HG03565 (cell line): ENCODE measurements around the gene FLOT1.
A peak's percentile ranks its signal among the peaks of the same experiment; 100 is the strongest.

Experiments used
- ATAC-seq: cut with Tn5 transposase; IDR thresholded peaks from one replicate; pipeline ENCODE4 v1.9.1; 2021; ENCODE audit warnings: mild to moderate bottlenecking, moderate library complexity; ENCODE audit not compliant: unreplicated experiment

FLOT1 gene, protein sequence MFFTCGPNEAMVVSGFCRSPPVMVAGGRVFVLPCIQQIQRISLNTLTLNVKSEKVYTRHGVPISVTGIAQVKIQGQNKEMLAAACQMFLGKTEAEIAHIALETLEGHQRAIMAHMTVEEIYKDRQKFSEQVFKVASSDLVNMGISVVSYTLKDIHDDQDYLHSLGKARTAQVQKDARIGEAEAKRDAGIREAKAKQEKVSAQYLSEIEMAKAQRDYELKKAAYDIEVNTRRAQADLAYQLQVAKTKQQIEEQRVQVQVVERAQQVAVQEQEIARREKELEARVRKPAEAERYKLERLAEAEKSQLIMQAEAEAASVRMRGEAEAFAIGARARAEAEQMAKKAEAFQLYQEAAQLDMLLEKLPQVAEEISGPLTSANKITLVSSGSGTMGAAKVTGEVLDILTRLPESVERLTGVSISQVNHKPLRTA

DNA sequence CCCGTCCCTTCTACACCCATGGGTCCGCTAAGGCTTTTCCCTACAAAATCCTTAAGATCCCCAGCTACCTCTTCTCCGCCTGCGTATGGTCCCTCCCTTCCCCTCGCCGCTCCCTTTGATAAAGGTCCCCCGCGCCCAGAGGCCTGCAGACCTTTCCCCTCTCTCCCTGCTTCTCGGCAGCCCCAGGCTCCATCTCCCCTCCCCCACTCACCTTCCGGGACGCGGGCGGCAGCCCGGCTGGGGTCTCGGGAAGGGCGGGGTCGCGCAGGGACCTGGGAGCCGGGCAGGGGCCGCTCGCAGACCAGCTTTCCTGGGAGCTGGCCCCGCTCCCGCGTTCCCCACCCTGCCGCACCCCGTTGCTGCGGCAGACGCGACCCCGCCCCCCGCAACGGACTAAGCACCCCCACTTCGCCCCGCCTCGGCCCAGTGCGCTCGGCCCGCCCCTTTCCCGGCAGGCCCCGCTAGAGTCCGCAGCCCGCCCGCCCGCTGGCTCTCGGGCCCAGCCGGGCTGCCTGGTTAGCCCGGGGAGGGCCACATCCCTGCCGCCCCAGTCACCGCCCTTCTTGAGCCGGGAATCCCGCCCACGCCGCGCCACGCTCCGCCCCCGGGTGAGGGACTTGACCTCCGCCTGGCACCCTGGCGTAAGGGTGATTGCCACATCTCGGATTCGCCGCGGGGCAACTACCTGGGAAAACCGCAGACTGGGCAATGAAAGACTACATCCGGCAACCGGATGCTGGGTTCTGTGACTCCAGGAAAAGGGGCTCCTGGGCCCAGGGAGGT, at the start of gene FLOT1:
Gene FLOT1, minus strand, starts transcription at position 372 of the 783 bp plus-strand sequence. CDS start 498 bp downstream, outside the sequence.
- ATAC-seq, result peak; percentile 54

DNA sequence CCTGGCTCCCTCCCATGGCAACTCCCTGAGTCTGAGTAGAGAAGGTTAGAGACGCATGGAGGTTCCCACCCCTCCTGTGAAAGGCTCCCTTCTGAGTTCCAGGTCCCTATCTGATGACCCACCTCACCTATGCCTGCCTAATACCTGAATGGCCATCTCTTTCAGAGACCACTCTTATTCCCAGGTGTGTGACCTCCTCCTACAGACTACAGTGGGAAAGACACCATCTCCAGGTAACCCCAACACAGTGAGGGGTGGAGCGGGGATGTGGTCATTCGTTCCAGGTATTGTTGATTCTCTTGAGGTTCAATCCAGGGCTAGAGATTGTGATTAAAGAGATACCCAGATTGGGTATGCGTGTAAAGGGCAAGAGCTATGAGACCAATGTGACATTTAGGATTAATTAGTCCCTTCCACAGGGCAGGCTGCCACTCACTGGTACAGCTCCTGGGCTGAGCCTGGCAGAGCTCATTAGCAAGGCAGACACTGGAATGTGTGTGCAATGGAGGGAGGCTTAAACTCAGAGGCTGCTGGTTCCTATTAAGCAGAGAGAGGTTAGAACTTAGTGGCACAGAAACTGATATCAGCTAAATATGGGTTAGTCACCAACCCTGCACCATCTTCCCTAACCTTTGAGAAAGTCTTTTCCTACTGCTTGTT, 48.4 kb upstream of the FLOT1 start:
- ATAC-seq, result no peak

DNA sequence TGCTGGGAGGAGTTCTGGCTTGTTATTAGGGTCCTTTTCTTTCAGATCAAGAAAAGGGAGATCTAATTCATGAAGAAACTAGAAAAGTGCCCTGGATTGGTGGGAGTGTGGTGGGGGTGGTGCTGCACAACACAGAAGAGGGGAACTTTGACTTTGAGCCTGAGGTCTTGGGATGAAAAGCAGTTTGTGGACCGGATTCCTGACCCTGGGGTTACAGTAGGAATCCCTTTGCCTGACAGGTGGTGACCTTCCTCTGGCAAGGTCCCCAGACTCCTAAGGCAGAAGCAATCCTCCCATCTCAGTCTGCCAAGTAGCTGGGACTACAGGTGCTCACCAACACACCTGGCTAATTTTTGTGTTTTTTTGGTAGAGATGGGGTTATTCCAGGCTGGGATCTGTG, 47.1 kb upstream of the FLOT1 start:
- ATAC-seq, result no peak

DNA sequence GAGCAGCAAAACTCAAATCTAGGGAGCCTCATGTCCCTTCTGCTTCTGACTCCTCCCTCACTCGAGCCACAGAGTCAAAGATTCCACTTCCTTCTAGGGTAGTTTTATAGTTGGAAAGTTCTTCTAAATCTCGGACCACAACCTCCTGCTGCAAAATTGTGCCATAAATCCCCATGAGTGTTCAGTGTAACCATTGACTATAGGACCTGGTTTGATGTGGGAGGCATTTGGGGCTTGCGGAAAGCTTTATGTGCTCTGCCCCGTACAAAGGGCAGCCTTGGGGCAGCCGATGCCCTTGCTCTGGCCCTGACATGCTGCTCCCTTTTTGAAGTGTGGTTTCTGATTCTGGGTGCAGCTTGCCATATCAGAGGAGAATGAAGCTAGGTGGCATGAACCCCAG, 45.5 kb upstream of the FLOT1 start:
- ATAC-seq, result no peak

DNA sequence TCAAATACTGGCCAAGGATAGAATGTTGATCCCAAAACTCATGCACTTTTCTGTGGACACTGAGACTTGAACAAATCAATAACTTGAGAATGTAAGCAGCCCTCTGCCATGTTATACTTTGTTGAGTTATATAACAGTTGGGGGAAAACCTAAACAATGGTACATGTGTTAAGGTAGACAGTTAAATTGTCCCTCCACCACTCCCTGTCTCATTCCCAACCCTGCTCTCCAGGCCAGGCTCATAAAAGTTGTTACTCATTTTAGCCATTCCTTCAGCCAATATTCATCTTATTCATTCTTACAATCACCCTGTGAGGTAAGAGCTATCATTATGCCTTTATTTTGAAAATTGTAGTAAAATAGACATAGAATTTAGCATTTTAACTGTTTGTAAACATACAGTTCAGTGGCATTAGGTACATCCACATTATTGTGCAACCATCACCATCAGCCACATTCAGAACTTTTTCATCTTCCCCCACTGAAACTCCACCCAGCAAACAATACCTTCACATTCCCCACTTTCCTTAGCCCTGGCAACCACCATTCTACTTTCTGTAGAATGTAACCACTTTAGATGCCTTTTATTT, 40.0 kb upstream of the FLOT1 start:
- ATAC-seq, result no peak

DNA sequence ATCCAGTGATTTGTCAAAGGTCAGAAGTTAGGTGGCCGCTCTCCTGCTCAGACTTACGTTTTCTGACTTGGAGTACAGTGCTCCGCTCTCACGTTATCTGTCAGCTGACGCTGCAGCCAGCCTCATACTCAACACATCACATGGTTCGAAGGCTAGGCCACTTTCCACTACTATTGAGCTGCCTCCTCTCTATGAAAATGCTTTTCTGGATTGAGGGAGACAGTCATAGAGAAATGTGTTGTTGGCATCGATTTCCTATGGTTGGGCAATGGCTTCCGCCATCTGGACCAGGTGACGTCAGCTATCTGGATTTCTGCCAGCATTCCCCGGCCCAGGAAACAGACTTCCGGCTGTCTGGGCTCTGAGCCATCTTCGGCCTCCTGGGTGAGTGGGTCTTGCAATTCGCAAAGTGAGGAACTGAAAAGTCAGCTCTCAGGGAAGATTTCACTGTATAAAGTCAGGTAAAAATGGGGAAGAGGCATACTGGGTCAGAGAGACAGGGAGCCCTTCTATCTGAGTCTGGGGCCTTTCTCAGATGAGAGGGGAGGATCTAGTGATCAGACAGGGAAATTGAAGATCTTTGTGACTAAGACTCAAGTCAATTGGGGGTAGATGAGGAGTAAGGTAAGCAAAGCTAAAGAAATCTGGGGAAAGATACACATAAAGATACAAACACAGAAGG, 39.4 kb upstream of the FLOT1 start:
- no peak for ATAC-seq

DNA sequence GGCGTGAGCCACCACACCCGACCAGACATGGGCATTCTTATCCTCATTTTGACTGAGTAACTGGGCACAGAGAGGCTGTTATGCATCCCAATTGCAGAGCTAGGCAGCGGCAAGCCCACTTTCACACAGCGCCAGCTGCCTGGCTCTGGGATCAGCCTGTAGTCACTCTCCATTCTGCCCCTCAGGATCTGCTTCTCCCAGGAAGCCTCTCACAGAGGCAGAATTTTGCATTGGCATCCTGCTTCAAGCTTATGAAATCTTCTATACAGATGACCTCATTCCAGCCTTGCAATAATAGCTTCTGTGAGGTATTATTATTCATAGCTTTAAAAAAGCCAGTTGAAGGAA, 38.9 kb upstream of the FLOT1 start:
- ATAC-seq, result no peak

DNA sequence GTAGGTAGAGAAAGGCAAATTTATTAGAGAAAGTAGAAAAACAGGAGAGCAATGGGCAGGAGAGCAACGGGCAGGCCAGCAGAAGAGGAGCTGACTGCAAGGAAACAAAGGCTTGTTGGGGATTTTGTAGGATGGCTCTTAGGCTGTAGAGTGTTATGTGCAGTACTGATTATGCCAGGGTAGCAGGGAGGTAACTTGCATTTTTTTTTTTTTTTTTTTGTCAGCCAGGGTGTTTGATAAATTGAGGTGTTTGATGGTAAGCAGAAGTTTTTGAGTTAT, 38.1 kb upstream of the FLOT1 start:
- ATAC-seq, result no peak

DNA sequence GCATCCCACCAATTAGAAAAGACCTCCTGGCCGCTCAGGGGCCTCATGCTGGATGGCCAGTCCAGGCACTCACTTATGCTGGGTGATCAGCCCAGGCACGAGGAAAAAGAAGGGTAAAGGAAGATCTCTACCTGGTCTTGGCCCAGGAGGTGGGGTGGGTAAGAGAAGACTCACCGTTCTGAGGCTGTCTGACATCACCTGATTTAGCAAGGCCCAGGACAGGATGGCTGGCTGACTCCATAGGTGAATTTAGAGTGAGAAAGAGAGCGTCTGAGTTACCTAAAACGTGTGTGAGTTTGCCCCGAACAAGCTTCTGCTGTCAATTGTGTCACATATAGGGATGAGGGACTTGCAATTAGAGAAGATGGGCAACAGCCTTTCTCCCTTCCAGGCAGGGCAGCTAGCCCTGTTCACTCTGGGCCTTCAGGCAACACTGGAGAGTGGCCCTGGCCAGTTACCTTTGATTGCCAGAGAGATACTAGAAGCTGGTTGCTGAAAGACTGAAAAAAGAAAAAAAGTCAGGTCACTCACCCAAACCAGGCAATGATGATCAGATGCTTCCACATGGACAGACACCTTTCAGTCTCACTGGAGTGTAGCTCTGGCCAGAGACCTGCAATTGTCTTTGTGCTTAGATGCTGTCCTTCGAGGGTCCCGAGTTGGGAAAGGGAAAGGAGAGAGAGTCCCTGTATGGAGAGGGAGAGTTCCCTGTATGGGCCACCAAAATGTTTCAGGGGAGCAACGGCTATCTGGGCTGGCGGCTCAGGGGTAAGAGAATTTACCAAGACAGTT, 37.6 kb upstream of the FLOT1 start:
- no peak for ATAC-seq

DNA sequence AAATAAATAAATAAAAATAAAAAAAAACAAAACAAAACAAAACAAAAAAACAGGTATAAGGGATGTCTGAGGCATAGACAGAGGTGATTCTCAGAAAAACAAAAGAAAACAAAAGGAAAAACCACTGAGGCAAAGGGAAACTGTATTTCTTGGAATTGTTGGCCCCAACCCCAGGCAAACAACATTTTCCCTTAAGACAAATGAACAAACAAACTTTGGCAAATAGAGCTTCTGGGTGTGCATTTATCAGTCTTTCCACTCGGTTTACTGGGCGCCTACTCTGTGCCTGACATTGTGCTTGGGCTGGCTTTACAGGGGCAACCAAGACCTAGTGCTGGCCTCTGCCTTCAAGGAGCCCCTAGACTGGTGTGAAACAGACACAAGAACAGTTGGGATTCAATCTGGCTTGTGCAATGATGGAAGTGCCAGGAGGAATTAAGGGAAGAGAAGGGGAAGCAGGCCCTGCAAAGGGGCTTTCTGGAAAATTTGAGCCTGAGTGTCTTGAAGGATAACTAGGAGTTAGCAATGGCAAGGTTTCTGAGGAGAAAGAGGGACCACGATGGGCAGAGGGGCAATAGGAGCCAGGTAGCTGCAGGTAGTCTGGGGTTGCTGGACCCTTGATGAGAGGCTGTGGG, 35.6 kb upstream of the FLOT1 start:
- ATAC-seq, result no peak

DNA sequence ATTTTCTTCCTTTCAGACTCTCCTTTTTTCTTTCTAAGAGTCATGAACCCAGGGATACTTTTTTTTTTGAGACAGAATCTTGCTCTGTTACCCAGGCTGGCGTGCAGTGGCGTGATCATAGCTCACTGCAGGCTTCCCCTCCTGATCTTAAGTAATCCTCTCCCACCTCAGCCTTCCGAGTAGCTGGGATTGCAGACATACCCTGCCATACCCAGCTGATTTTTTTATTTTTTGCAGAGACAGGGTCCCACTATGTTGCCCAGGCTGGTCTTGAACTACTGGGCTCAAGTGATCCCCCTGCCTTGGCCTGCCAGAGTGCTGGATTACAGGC, 34.6 kb upstream of the FLOT1 start:
- no peak for ATAC-seq

DNA sequence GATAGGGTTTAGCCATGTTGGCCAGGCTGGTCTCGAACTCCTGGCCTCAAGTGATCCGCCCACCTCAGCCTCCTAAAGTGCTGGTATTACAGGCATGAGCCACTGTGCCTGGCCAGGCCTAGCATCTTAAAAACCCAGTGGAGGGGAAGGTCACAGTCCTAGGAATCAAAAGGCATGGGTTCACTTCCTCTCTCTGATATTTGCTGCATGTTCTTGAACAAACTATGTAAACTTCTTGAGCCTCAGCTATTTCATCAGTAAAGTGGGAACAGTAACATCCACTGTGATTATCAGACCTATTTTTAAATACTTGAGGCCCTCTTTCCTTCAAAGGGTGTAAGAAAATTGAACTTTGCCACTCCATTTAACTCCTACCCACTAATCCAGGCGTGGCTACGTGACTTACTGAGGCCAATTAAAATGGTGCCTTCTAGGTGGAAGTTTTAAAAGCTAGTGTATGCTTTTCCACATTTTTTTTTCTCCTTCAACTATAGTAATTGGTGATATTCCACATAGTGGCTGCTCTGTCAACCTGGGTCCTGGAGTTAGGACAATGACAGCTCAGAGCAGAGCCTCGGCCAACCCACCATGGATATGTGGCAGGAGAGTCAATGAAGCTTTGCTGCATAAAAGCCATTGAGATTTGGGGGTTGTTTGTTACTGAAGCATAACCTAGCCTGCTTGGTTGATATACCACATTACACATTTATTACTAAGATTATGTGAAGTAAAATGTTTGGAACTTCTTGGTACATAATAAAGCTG, 34.1 kb upstream of the FLOT1 start:
- ATAC-seq, result no peak

DNA sequence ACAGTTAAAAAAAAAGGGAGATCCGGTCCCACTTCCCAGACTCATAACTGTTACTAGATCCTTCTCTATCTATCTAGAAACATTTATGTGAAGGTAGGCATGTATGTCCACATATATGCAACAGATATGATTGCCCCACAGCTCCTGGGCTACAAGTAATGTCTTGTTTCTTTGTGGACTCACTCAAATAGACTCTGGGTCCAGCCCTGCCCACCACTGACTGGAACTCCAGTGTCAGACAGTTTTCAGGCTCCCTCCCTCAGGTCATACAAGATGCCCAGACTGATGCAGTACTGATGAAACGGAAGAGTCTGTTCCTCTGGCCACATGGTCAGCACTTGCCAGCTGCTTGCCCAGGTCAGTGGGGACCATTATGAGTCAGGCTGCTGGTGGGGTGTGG, 32.6 kb upstream of the FLOT1 start:
- no peak for ATAC-seq

DNA sequence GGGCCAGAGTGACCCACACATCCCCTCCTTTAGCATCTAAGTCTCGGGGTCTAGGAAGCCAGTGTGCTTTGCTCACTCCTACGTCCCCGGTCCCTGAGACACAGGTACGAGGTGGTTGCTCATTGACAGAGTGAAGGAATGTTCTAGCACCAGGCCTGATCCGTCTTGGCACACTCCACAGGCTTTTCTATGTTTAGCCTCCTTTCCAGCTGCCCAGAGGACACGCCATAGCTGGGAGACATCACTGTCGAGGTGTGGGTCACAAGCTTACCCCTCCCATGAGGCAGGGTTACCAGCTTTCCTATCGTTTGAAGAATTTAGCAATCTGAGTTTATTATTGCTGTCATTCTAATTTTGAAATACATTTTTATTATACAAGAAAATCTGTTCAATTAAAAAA, 32.2 kb upstream of the FLOT1 start:
- ATAC-seq, result no peak

DNA sequence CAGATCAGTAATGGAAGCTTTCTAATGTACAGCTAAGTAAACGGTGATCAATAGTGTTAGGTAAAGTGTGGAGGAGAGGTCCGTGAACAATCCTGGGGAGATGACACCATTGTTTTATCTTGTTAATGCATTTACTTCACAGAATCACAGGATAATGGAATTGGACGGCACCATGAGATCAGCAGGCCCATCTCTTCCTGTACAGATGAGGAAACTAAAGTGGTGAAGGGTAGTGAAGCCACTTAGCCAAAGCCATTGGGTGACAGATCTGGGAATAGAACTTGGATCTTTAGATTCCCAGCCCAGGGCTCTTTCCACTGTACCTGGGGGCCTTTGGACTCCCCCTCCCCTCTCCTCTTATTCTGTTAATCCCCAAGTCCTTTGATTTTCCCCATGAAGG, 28.1 kb upstream of the FLOT1 start:
- no peak for ATAC-seq

DNA sequence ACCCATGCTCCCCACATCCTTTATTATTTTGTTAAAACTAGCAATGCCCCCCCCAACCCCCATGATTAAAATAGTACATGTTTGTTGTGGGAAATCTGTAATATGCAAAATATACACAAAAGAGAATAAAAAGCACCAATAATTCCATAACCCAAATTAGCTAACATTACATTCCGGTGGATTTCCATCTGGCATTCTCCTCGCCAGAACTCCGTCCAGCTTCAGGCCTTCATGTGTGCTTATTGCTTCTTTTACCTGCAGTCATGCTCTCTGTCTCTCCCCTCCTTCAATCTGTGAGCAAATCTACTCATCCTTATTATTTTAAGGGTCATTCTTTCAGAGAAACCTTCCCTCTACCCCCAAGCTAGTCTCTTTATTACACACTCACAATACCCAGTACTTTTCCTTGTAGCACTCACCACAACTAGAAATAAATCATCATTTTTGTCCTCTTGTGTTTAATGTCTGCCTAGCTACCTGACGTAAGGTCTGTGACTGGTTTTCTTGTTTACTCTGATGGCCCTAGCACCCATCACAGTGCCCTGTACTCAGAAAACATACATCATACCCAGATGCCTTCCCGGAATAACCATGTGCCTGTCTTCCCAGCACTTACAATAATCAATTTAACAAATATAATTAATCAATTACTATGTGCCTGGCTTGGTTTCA, 27.5 kb upstream of the FLOT1 start:
- ATAC-seq, result no peak

DNA sequence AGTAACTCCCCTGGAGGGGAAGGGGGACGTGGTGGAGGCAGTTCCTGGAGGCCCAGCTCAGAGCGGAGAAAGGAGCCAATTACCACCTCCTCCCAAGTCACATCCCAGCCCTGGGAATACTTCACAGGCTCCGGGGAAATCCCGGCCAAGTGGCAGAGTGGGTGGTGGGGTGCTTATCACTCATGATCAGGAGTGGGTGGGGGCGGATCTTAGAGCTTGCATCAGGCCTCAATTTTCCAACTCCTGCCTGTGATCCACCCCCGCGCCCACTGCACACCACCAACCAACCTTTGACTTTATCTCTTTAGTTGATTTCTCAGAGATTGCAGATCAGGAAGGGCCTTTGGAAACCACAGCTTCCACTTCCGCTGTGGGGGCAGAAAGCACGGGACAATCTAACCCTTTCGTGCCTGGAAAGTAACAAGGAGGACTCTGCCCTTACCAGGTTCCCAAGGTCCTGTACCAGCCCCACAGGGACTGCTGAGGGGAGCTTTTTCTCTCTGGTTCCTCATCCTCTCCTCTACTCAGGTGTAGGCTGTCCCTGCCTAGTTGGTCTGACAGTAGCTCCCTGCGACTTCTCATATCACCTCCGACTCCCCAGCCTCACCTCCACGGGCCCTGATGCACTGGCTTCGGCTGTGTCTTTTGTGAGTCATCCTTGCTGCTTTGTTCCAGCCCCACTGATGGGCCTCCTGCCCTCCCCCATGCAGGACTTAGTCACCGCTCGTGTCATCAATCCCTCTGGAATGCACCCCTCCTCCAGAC, 26.8 kb upstream of the FLOT1 start:
- no peak for ATAC-seq

DNA sequence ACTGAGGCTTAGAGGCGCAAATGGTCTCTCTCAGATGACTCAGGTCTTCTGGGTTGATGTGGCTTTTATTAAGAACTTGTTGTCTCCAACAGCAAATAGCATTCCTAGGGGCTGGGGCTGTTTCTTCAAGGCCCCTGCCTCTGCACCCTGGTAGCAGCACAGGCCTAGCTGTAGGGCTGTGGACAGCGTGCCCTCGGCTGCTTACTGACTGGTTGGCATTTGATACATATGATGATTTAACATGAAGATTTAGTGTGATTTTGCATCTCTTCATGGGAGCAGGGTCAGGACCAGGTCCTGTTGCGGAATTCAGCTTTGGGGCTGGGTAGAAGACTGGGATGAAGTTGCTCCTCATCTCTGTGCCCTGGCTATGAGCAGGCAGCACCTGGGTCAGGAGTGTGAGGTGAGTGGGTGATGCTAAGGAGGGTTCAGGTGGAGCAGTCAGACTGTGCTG, 26.2 kb upstream of the FLOT1 start:
- ATAC-seq, result no peak
